Measurements from ENCODE around the gene ATOH8. TPM values are rescaled to one million over a fixed set of nuclear protein-coding genes. Genes with fewer than 3 reads are reported as not detected.

Gene ATOH8
- total and polyA plus RNA-seq, 2 donors (not counting 1 experiment from before 2014, with no cell fraction given): not detected

DNA sequence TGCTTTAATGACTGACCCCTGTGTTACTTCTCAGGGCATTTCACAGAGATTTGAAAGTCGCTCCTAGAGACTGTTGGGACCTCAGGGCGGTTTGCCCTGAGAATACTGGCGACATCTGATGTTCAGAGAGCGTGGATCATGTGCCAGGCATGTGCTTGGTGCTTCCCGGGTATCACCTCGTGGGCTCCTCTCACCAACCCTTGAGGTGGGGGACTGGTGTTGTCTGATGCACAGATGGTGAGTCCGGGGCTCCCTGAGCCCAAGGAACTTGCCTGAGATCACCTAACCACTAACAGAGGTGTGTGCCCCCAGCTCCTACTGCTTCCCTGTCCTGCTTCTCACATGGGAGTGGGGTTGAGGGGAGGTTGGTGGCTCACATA lies 16.2 kb downstream of the ATOH8 start:
- Histone ChIP-seq H3K4me1 (ENCODE audit: control insufficient read depth in 2 of 2, insufficient read depth in 2 of 2, low read length in 2 of 2) (peaks cover 0 to 8% of the 10 kb centered on the region in 2 donors), H3K9ac (ENCODE audit: low read length) (no peak overlapping the region), H3K79me2 (ENCODE audit: control insufficient read depth, insufficient read depth, low read length) (no peaks in the 10 kb centered on the region), H3K9me3 (ENCODE audit: control extremely low read depth in 1 of 3, control insufficient read depth in 2 of 3, insufficient read depth in 1 of 3, low read length in 2 of 3) (peaks cover 0 to 5% (median 0%) of the 10 kb centered on the region in 3 donors), H2AFZ (ENCODE audit: insufficient read depth, low read depth, low read length, poor library complexity, severe bottlenecking) (no peak overlapping the region), H4K20me1 (ENCODE audit: control insufficient read depth, insufficient read depth, low read length, poor library complexity, severe bottlenecking) (no peaks in the 10 kb centered on the region), H3K4me3 (ENCODE audit: control extremely low read depth in 1 of 5, extremely low read depth in 1 of 5, insufficient read depth in 1 of 5, low read depth in 2 of 5, low read length in 4 of 5) (no peak overlapping the region), H3K4me2 (replicated peaks; ENCODE audit: low read depth, low read length, poor library complexity, severe bottlenecking) (no peak overlapping the region), H3K27me3 (replicated peaks in 1 of 4; ENCODE audit: control extremely low read depth in 1 of 4, control insufficient read depth in 3 of 4, insufficient read depth in 4 of 4, low read length in 3 of 4) (peaks cover 0 to 49% (median 8%) of the 10 kb centered on the region in 4 experiments), H3K36me3 (replicated peaks in 1 of 2; ENCODE audit: control extremely low read depth in 1 of 2, control insufficient read depth in 1 of 2, extremely low read depth in 1 of 2, insufficient read depth in 2 of 2, low read length in 1 of 2) (no peaks in the 10 kb centered on the region), H3K27ac (ENCODE audit: low read length in 2 of 2) (no peak overlapping the region)
- ATAC-seq (ENCODE audit: low read depth): no peak
- ChIA-PET POLR2A (no interaction called here), CTCF (no interaction called here)
- peaks cover 4% of the 10 kb centered on the region for H3K4me1 Mint-ChIP-seq
- H3K27me3 Mint-ChIP-seq: peaks cover 49% of the 10 kb centered on the region
- TF ChIP-seq EZH2 (IDR thresholded peaks at IDR 0.05; ENCODE audit: borderline replicate concordance, insufficient read depth, low read depth, low read length, poor library complexity, severe bottlenecking): no peak
- TF ChIP-seq, protein P1, sequence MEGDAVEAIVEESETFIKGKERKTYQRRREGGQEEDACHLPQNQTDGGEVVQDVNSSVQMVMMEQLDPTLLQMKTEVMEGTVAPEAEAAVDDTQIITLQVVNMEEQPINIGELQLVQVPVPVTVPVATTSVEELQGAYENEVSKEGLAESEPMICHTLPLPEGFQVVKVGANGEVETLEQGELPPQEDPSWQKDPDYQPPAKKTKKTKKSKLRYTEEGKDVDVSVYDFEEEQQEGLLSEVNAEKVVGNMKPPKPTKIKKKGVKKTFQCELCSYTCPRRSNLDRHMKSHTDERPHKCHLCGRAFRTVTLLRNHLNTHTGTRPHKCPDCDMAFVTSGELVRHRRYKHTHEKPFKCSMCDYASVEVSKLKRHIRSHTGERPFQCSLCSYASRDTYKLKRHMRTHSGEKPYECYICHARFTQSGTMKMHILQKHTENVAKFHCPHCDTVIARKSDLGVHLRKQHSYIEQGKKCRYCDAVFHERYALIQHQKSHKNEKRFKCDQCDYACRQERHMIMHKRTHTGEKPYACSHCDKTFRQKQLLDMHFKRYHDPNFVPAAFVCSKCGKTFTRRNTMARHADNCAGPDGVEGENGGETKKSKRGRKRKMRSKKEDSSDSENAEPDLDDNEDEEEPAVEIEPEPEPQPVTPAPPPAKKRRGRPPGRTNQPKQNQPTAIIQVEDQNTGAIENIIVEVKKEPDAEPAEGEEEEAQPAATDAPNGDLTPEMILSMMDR (IDR thresholded peaks at IDR 0.05): no peak
- H3K4me3 Mint-ChIP-seq: no peak overlapping the region
- no peak overlapping the region for H3K27ac Mint-ChIP-seq
- DNase-seq: no peak
- no peaks in the 10 kb centered on the region for H3K9me3 Mint-ChIP-seq (ENCODE audit: insufficient read depth)
- 100% methylated on average over 4 of the region's 7 CpGs for WGBS (ENCODE audit: insufficient coverage)
- intact Hi-C loops (cut with micrococcal nuclease): no loop called here

DNA sequence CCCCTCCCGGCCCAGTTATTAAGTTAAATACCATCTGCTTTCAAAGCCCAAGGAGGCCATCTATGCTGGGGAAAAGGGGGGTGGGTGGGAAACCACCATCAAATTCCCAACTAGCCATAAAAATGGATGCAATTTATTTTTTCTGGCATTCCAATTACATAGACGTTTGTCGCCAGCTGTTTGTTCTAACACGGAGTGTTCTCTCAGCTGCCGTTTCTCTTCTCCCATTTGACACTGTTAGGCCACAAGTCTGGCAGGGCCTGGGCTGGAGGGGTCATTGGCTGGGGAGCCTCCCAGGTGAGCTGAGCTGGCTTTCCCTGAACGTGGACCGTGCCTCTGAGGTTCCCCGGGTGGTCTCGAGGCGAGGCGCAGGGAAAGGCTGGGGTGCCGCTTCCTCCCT lies 16.6 kb downstream of the ATOH8 start:
- DNase-seq (no peak), ATAC-seq (ENCODE audit: low read depth) (no peak)
- Histone ChIP-seq H3K79me2 (ENCODE audit: control insufficient read depth, insufficient read depth, low read length) (no peaks in the 10 kb centered on the region), H2AFZ (ENCODE audit: insufficient read depth, low read depth, low read length, poor library complexity, severe bottlenecking) (no peak overlapping the region), H3K9me3 (ENCODE audit: control extremely low read depth in 1 of 3, control insufficient read depth in 2 of 3, insufficient read depth in 1 of 3, low read length in 2 of 3) (peaks cover 0 to 6% (median 0%) of the 10 kb centered on the region in 3 donors), H3K36me3 (replicated peaks in 1 of 2; ENCODE audit: control extremely low read depth in 1 of 2, control insufficient read depth in 1 of 2, extremely low read depth in 1 of 2, insufficient read depth in 2 of 2, low read length in 1 of 2) (no peaks in the 10 kb centered on the region), H3K9ac (ENCODE audit: low read length) (no peak overlapping the region), H3K4me2 (replicated peaks; ENCODE audit: low read depth, low read length, poor library complexity, severe bottlenecking) (no peak overlapping the region), H3K4me1 (ENCODE audit: control insufficient read depth in 2 of 2, insufficient read depth in 2 of 2, low read length in 2 of 2) (peaks cover 0 to 6% of the 10 kb centered on the region in 2 donors), H3K27me3 (replicated peaks in 1 of 4; ENCODE audit: control extremely low read depth in 1 of 4, control insufficient read depth in 3 of 4, insufficient read depth in 4 of 4, low read length in 3 of 4) (peaks cover 0 to 49% (median 7%) of the 10 kb centered on the region in 4 experiments), H4K20me1 (ENCODE audit: control insufficient read depth, insufficient read depth, low read length, poor library complexity, severe bottlenecking) (no peaks in the 10 kb centered on the region), H3K4me3 (ENCODE audit: control extremely low read depth in 1 of 5, extremely low read depth in 1 of 5, insufficient read depth in 1 of 5, low read depth in 2 of 5, low read length in 4 of 5) (no peak overlapping the region), H3K27ac (ENCODE audit: low read length in 2 of 2) (no peak overlapping the region)
- TF ChIP-seq EZH2 (IDR thresholded peaks at IDR 0.05; ENCODE audit: borderline replicate concordance, insufficient read depth, low read depth, low read length, poor library complexity, severe bottlenecking): no peak
- TF ChIP-seq, protein P1 (IDR thresholded peaks at IDR 0.05): no peak
- Mint-ChIP-seq H3K4me1 (peaks cover 2% of the 10 kb centered on the region), H3K27me3 (peaks cover 46% of the 10 kb centered on the region), H3K27ac (no peak overlapping the region), H3K4me3 (no peak overlapping the region), H3K9me3 (ENCODE audit: insufficient read depth) (no peaks in the 10 kb centered on the region)
- ChIA-PET CTCF (no interaction called here), POLR2A (no interaction called here)
- intact Hi-C loops (cut with micrococcal nuclease): no loop called here
- 98% methylated on average over 7 of the region's 12 CpGs for whole genome bisulfite sequencing (ENCODE audit: insufficient coverage)
